DMS153 (cell line): ENCODE data around the gene RAD23B.
A peak's percentile ranks its signal among the peaks of the same experiment; 100 is the strongest.

ENCODE experiments used
- DNase-seq: peaks from one replicate; lab custom pipeline; 2025; lab: John Stamatoyannopoulos, UW

Gene RAD23B

DNA sequence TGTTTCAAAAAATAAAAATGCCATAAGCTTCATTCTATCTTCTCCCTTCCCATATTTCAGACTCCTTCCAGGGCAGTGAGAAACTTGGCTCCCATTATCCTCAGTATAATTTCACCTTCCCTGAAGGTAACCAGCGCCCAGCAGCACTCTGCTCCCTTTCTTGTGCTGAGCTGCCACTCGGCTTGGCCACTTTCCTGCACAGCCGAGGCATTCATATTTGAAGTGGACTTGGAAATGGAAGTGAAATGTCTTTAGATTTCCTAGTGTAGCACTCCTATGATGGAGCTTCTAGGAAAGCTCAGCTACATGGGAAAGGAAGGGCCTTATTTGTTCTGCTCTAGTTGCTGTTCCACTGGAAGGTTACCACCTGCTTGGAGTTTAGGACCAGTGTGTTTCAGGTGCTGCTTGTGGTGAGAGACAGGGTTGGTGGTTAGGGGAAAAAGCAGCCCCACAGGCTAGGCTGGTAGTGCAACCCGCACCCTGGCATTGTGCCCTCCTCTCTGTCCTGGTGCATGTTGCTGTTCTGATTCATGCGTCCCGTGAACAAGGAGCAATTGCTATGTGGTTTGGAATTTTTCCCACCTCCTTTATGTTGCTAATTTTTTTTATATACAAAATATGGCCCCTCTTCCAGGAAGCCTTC, 53.8 kb downstream of the RAD23B start:
- DNase-seq, result no peak

DNA sequence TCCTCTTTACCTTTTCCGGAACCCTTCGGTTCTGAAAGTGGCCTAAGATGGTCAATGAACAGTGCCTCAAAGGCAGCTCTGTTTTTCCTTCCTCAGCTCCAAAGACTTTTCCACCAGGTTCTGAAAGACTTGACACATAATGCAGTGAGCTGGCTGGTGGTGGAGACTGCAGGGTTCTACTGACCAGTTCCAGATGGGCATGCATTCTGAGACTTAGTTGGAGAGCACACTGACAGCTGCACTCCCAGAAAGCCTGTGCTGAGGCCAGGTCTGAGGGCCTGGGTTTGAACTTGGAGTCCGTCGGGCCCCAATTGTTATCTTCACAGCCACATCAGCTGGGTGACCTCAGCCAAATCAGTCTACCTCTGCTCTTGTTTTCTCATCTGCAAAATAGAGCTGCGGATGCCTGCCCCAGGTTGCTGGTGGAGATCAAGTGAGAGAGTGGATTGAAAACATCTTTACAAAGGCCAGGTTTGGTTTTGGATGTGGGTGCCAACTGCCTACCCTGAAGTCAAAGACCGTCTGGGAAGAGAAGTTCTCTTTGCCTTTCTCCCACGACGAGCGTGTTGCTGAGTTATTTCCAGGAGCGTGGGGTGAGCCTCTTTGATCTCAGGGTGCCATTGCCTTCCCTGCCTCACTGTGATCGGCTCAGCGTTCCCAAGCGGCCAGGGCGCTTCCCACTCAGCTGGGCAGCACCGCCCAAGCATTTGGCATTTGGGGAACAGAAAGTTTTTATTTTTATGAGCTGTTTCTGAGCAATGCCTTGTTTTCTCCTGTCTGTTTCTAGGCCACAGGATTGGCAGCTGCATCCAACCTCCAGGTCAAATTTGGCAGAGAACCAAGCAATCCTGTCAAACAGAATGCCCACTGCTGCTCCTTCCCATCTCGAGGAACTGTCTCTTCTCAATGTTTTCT, 54.9 kb downstream of the RAD23B start:
- DNase-seq, result no peak

DNA sequence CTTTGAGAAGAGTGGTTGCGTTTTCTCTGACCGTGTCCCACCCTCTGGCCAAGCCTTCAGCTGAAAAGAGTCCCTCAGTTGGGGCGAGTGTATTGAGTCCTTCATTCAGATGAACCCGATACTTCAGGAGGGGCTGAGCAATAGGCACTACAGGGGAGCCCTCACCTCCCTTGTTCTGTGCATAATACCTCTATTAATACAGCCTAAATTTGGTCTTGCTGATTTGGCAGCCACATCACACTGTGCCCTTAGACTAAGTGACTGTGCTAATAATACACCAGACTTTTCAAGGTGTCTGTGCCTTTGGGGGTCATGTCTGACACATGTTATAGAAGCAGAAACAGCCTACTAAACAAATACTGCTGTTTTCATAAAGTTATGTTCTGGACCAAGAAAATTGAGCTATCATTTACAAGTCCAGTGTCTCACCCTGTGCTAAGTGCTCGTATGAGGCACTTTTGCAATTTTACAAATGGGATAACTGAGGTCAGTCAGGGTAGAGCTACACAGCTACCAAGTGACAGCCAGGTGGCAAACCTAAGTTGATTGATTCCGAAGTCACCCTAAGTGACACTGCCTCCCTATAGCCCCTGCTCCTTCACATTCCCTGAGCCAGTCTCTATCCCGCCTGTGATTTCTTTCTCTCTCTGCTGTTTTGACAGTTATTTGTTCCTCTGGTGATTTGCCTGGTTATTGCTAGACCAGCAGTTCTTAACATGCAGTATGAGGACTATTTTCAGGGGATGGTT, 56.0 kb downstream of the RAD23B start:
- DNase-seq, result no peak

DNA sequence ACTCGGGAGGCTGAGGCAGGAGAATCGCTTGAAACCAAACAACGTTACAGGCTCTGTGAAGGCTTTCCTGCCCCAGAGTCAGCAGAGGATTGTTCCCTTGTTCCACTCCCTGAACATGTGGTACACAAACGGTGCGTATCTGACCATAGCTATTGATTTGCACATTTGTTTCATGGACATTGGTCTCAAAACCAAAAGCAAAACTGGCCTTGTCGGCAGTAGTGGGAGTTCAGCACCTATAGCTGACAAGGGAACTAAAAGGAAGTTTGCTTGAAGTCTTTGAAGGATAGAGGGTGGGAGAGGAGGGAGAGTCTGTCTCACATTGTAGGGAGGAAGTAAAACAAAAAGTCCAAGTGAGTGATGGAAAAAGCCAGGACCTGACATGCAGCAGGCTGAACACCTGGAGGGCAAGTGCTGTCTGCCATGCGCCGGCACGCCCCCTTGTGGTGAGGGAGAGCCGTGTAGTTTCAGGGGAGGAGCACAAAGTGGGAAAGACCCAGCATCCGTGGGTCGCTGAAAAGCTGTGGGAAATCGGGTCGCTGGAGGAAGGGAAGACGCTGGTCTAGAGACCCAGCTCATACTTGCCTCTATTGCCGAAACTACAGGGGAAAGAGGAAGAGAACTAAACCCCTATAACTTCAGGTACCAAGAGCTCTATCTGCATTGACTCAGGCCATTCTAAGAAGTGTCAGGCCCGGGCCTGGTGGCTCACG, 58.0 kb downstream of the RAD23B start:
- DNase-seq, result peak; percentile 69

DNA sequence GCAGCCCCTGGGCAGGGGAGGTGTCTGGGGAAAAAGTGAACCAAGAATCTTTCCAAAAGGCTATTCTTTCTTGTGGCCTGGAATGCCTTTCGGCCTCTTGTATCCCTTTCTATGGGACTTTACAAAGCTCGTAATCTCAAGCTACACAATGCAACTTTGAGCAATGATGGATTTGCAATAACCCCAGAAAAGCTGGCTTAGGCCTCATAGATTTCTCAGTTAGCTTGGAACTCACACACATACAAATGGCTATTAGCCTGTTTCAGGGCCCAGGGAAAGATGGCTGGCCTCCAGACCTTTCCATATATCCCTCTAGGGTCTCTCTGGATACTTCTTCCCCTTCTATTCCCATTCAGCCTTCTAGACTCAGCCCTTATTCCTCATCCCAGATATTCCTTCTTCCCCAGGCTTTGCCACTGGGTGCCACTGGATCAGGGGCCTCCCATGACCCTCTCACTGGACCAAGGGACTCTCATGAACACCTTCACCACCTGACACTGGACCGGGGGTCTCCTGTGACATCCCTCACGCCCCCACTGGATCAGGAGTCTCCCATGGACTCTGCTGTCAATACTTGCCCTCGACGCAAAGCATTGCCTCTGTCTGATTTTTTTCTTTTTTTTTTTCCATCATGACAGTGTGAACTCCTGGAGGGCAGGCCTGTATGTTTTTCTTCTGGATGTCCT, 59.5 kb downstream of the RAD23B start:
- DNase-seq, result no peak

DNA sequence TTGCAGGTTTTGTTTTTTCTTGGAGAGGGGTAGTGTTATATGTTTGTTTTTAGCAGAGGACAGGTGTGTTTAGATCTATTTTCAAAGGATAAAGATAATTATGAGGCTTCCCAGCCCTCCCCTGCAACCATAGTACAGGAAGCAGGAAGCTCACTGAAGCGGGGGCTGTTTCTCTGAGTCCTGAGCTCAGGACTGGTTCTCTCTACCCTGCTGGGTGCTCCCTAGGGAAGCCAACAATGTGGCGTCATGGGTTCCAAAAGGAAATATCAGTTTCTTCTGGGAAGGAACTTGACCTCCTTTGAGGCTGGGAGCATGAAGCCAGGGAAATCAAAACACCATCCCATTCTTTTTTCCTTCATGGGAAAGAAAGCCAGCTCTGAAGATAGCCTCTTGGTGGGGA, 62.2 kb downstream of the RAD23B start:
- peak; percentile 73 for DNase-seq

DNA sequence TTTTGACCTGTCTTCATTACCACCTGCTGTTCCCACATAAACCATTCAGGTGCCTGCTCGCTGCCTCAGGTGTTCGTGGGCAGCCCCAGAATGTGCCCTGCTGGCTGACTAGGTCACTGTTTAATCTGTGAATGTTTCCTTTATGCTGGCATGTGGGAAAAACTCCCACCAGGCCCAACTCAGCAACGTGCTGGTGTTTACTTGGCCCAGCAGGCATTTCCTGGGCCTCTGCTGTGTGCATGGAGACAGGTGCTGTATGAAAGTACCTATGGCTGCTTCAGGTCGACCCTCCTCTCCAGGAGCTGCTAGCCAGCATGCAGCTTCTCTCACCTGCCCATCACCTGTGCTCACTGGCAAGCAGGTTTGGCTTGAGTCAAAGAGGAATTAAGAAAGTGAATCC, 65.8 kb downstream of the RAD23B start:
- peak; percentile 39 for DNase-seq

DNA sequence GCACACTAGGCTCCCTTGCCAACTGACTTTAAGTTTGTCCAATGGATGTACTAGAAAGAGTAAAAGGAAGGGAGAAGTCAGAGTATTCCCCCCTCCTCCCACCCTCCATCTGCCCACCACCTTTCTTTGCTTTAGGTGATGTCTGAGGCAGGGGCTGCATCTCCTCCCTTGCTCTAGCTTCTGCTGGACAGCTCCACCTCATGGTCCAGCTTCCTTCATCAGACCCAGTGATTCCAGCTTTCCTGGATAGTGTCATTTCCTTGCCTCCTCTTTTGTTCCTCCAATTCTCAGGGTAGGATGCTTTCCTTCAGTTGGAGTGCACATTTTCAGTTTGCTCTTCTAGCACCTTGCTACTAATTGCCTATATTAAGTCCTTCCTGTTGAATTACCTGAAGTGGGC, 67.4 kb downstream of the RAD23B start:
- DNase-seq, result no peak

DNA sequence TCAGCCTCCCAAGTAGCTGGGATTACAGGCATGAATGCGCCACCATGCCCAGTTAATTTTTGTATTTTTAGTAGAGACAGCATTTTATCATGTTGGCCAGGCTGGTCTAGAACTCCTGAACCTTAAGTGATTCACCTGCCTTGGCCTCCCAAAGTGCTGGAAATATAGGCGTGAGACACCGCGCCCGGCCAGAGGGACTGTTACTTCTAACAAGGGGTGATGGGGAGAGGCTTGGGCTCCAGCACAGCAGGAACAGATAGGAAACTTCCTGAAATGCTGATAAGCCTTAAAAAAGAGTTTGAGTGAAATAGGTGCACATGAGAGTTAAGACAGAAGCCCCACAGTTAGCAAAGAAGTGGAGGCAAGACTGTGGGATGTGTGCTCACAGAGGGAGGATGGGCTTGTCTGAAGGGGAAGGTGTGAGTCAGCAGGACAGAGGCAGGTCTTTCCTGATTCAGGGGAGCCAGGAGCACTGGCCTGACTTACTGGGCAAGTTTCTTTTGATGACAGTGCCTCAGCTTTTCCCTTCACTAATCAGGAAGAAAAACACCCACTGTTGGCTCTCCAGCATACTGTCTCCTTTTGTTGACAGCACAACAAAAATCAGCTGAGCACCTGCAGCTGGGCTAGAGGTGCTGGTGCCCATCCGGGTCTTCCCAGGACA, 68.4 kb downstream of the RAD23B start:
- DNase-seq, result no peak

DNA sequence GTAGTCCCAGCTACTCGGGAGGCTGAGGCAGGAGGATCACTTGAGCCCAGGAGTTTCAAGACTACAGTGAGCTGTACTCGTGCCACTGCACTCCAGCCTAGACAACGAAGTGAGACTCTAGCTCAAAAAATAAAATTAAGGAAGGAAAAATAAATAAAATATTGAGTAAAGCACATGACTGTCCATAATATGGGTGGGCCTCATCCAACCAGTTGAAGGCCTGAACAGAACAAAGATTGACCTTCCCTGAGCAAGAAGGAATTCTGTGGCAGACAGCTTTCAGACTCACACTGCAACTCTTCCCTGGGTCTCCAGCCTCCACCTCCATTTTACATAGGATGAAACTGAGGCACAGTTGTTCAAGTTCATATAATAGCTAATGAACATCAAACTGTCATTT, 72.3 kb downstream of the RAD23B start:
- no peak for DNase-seq

DNA sequence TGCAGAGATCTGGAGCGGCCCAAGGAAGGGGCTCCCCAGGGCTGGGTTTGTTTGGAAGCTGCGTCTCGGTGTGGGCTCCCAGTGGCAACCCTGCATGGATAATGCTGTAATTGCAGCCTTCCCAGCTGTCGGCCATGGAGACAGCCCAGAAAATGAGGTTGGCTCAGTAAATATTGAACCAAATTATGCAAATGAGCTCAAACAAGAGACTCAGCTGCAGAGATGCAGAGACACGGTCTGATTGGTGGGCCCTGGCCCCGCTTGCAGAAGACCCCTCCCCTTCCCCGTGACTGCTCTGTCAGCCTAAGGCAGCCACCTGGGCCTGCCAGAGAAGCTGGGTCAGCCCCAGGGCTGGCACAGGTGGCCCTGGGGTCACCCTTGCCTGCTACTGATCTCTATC, 75.9 kb downstream of the RAD23B start:
- peak; percentile 71 for DNase-seq

DNA sequence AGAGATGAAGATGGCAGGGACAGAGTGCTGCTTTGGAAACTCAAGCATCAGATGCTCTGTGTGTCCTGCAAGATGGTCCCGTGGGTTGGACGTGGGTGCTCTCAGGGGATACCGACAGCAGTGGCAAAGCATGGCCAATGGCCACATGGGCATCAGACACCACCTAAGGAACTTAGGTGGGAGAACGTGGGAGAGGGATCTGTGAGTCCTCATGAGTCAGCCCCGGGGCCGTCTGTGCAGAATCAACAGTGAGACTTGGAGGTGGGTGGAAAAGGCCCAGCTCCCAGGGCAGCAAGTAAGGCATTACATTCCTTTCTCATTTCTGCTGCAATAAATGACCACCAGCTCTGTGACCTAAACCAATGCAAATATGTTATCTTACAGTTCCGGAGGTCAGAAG, 77.0 kb downstream of the RAD23B start:
- no peak for DNase-seq

DNA sequence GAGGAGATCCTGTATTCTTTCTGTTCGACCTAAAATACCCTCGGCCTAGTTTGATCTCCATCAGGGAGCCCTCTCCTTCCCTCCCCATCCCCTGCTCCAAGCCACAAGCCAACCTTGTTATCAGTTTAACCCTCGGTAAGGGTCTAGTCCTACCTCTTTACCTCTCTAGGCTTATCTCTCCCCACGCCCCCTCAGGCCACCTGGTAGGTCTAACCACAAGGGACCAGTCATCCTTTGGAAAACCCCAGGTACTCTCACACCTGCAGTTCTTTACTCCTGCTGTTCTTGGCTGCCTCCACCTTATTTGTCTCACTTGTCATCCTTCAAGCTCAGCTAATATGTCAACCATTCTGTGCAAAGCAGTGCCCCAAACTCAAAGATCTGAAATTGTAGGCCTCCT, 78.7 kb downstream of the RAD23B start:
- no peak for DNase-seq

DNA sequence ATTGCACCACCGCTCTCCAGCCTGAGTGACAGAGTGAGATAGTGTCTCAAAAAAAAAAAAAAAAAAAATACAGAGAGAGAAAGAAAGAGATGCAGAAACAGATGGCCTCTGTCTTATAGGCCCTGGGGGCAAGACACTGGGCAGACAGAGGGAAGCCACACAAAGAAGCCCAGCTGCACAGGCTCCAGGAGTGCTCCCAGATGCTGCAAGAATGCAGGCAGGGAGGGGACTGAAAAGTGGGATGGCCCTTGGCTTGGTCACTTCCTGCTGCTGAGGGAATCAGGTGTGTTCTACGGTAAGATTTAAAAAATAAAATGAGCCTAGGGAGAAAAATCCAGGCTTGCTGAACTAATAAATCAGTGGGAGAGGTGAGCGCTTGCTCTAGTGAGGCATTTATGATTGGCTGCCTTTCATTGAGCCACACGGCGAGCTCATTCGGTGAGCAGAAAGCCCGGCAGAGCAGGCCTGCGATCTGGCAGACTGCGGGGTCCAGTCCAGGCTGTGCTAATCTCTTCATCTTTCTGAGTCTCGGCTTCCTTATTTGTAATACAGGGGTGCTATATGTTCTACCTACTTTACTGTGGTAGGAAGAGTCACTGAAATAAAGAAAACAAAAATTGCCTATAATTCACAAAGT, 80.6 kb downstream of the RAD23B start:
- no peak for DNase-seq

DNA sequence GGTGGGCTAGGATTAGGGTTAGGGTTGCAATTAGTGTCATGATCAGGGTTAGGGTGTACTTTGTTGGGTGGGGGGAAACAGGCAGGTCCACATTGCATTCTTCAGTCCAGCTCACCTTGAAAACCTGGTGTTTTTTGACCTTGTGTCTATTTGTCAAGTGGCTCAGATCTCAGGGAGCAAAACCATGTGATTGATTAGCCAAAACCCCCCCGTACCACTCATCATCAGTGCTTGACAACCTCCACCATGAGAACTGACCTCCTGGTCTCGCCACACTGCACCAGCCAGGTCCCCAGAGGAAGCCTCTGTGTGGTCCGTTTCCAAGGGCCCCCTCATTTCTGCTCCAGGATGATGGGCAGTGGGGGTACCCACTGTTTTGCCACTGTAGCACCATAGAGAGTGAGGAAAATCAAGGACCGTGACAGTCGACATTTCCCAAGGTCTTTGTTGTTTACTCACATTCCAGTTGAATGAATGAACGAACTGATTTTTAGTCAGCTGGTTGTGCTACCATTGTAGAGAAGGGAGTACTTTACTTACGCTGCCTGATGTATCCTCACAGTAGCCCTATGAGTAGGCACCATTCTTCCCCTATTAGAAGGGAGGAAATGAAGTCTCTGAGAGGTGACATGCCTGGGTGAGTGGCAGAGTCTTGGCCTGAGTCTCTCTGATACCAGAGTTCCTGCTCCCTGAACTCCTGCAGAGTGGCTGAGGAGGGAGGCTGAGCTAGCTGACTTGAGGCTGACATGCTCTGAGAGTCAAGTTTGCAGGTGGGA, 84.8 kb downstream of the RAD23B start:
- DNase-seq, result no peak

DNA sequence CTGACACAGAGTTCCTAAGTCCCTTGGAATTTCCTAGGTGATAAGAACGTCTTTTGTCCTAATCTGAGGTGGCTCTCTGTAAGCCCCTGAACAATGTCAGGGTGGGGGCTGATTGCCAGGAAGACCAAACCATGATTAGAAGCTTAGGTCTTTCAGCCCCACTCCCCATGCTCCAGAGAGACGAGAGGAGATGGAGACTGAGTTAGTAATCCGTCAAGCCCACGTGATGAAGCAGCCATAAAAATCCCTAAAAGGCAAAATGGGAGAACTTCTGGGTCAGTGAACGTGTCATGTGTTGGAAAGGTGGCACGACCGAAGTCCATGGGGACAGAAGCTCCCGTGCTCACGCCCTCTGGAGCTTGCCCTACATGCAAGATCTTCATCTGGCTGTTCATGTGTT, 85.6 kb downstream of the RAD23B start:
- DNase-seq, result no peak

DNA sequence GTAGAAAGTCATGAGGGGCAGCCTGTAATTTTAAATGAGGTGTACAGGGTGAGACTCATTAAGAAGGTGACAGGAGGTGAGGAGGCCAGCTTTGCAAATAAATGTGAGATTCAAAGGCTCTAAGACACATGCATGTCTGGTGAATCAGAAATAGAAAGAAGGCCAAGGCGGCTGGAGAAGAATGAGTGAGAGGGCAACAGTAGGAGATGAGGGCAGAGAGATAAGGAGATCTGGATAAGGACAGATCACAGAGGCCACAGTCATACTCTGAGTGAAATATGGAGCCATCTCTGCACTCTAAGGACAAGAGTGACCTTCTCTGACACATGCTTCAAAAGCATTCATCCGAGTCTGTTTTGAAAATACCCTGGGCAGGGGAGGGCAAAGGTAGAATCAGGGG, 90.7 kb downstream of the RAD23B start:
- no peak for DNase-seq

DNA sequence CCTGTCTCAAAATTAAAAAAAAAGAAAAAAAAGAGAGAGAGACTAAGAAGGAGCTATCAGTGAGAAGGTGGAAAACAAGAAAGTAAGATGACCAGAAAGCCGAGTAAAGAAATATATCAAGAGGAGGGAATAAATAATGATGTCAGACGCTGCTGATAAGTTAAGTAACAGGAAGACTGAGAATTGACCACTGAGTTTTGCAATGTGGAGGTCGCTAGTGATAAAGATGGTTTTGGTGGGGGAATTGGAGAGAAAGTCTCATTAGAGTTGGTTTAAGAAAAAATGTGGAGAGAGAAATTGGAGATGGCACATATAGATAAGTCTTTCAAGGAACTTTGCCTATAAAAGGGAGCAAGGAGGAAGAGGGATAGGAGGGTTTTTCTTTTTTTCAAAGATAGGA, 91.9 kb downstream of the RAD23B start:
- DNase-seq, result no peak

DNA sequence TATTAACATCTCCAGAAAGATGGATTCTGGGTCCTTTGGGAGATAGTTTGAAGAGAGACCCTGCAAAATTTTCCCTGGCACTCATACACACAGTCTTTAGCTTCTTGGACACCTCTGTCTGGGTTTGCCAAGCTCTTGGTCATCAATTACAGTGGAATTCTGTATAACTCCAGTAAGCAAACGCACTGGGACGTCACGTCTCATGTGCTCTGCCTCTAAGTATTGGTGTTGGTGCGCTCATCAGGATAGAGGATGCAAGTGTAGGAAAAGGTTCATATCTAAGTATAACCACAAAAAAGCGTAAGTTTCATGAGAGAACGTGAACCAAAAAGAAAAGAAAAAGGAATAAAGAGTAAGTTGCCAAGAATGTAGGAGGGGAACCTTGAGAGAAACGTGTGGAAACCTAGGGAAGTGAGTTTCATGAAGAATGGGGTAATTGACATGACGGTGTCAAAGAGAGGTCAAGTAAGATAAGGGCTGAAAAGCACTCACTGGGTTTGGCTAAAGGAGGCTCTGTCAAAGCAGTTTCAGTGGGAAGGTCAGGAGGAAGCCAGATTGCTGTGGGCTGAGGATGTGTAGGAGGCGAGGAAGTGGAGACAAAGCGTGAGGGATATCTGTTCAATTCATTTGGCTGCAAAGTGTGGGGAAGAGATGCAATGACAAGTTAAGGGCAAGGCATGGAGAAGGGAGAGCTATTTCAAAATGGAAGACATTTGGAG, 92.7 kb downstream of the RAD23B start:
- no peak for DNase-seq
